Ishikawa (cell line): ENCODE data around the gene SPINT2.

Experiments
- CEBPB ChIP-seq: IDR thresholded peaks from 2 replicates; pipeline ENCODE4 v1.6.1; 2012
- CREB1 ChIP-seq: IDR thresholded peaks from 2 replicates; pipeline ENCODE4 v1.6.1; 2012; ENCODE audit warnings: low read depth
- EGR1 ChIP-seq: IDR thresholded peaks from 2 replicates; pipeline ENCODE4 v1.6.1; 2012
- EP300 ChIP-seq: IDR thresholded peaks from 2 replicates; pipeline ENCODE4 v1.6.1; 2012; ENCODE audit warnings: borderline replicate concordance
- FOXM1 ChIP-seq: IDR thresholded peaks from 2 replicates; pipeline ENCODE4 v1.6.1; 2012; ENCODE audit warnings: low read depth, borderline replicate concordance
- NFIC ChIP-seq: IDR thresholded peaks from 2 replicates; pipeline ENCODE4 v1.6.1; 2012
- RAD21 ChIP-seq: IDR thresholded peaks from 2 replicates; pipeline ENCODE4 v1.6.1; 2012; ENCODE audit warnings: low read depth
- TAF1 ChIP-seq: IDR thresholded peaks from 2 replicates; pipeline ENCODE4 v1.6.1; 2012; ENCODE audit warnings: low read depth, mild to moderate bottlenecking
- TCF12 ChIP-seq: IDR thresholded peaks from 2 replicates; pipeline ENCODE4 v1.6.1; 2012; ENCODE audit warnings: low read depth
- TEAD4 ChIP-seq: IDR thresholded peaks from 2 replicates; pipeline ENCODE4 v1.6.1; 2012
- YY1 ChIP-seq: IDR thresholded peaks from 2 replicates; pipeline ENCODE4 v1.6.1; 2012; ENCODE audit warnings: low read depth
- ZBTB7A ChIP-seq: IDR thresholded peaks from 2 replicates; pipeline ENCODE4 v1.6.1; 2012; ENCODE audit warnings: low read depth
- TF ChIP-seq, protein P1 (sequence below): IDR thresholded peaks from 2 replicates; pipeline ENCODE4 v1.6.1; 2012
- TF ChIP-seq, protein P2 (sequence below): IDR thresholded peaks from 2 replicates; pipeline ENCODE4 v1.6.1; 2012; ENCODE audit warnings: low read depth, mild to moderate bottlenecking
- TF ChIP-seq, protein P3 (sequence below): IDR thresholded peaks from 2 replicates; pipeline ENCODE4 v1.6.1; 2012

The SPINT2 gene

DNA sequence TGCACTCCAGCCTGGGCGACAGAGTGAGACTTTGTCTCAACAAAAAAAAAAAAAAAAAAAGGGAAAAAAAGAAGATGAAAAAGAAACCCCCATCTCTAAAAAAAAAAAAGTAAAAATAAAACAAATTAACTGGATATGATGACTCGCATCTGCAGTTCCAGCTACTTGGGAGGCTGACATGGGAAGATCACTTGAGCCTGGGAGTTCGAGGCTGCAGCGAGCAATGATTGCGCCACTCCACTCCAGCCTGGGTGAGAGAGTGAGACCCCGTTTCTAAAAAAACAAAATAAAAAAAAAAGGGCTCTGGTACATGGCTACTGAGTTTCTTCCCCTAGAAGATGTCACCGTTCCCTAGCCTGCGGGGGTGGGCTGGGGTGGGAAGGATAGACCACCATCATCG lies 68.9 kb downstream of the SPINT2 start:
- TF ChIP-seq CREB1: no peak
- TF ChIP-seq, protein P1, sequence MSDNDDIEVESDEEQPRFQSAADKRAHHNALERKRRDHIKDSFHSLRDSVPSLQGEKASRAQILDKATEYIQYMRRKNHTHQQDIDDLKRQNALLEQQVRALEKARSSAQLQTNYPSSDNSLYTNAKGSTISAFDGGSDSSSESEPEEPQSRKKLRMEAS: no peak
- TF ChIP-seq TAF1: no peak
- no peak for TF ChIP-seq TEAD4
- TF ChIP-seq EP300: no peak
- no peak for TF ChIP-seq NFIC
- no peak for TF ChIP-seq RAD21
- TF ChIP-seq, protein P2, sequence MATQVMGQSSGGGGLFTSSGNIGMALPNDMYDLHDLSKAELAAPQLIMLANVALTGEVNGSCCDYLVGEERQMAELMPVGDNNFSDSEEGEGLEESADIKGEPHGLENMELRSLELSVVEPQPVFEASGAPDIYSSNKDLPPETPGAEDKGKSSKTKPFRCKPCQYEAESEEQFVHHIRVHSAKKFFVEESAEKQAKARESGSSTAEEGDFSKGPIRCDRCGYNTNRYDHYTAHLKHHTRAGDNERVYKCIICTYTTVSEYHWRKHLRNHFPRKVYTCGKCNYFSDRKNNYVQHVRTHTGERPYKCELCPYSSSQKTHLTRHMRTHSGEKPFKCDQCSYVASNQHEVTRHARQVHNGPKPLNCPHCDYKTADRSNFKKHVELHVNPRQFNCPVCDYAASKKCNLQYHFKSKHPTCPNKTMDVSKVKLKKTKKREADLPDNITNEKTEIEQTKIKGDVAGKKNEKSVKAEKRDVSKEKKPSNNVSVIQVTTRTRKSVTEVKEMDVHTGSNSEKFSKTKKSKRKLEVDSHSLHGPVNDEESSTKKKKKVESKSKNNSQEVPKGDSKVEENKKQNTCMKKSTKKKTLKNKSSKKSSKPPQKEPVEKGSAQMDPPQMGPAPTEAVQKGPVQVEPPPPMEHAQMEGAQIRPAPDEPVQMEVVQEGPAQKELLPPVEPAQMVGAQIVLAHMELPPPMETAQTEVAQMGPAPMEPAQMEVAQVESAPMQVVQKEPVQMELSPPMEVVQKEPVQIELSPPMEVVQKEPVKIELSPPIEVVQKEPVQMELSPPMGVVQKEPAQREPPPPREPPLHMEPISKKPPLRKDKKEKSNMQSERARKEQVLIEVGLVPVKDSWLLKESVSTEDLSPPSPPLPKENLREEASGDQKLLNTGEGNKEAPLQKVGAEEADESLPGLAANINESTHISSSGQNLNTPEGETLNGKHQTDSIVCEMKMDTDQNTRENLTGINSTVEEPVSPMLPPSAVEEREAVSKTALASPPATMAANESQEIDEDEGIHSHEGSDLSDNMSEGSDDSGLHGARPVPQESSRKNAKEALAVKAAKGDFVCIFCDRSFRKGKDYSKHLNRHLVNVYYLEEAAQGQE: no peak
- TF ChIP-seq CEBPB: no peak
- TF ChIP-seq YY1: no peak
- no peak for TF ChIP-seq TCF12
- TF ChIP-seq ZBTB7A: no peak

DNA sequence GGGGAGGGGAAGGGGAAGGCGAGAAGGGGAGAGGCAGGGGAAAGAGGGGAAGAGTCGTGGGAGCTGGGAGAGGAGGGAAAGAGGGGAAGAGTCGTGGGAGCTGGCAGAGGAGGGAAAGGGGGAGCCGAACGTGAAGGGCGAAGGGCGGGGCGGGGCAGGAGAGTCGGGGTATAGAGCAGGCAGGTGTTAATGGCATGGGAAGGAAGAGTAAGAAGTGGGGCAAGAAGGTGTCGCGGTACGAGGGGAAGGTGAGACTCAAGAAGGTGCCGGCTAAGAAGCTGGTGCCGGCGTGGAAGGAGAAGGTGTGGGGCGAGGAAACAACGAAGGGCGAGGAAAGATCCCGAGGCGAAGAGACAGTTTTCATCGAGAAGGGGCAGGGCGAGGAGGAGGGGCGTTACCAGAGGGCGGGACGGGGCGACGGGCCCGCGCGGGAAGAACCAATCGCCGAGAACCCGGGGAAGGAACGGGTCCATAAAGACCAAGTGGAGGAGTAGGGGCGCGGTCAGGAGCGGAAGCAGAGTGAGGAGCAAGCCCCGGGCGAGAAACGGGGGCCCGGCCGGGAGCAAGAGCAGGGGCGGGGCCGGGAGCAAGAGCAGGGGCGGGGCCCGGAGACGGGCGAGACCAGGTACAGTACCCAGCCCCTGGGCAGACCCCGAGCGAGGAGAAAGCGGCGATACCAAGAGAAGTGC lies 71.7 kb downstream of the SPINT2 start:
- TF ChIP-seq ZBTB7A (peak; percentile 53; the same call in 1 of the 2 replicates), NFIC (no peak), YY1 (peak; percentile 82), TCF12 (no peak; the same call in 1 of the 2 replicates), CREB1 (0 out of 2 replicates have a peak, but pooled peaks have one; percentile 21), FOXM1 (no peak)
- TF ChIP-seq, protein P1: 0 out of 2 replicates have a peak, but pooled peaks have one; percentile 2
- TF ChIP-seq, protein P3, sequence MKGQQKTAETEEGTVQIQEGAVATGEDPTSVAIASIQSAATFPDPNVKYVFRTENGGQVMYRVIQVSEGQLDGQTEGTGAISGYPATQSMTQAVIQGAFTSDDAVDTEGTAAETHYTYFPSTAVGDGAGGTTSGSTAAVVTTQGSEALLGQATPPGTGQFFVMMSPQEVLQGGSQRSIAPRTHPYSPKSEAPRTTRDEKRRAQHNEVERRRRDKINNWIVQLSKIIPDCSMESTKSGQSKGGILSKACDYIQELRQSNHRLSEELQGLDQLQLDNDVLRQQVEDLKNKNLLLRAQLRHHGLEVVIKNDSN: no peak
- TF ChIP-seq, protein P2: no peak

DNA sequence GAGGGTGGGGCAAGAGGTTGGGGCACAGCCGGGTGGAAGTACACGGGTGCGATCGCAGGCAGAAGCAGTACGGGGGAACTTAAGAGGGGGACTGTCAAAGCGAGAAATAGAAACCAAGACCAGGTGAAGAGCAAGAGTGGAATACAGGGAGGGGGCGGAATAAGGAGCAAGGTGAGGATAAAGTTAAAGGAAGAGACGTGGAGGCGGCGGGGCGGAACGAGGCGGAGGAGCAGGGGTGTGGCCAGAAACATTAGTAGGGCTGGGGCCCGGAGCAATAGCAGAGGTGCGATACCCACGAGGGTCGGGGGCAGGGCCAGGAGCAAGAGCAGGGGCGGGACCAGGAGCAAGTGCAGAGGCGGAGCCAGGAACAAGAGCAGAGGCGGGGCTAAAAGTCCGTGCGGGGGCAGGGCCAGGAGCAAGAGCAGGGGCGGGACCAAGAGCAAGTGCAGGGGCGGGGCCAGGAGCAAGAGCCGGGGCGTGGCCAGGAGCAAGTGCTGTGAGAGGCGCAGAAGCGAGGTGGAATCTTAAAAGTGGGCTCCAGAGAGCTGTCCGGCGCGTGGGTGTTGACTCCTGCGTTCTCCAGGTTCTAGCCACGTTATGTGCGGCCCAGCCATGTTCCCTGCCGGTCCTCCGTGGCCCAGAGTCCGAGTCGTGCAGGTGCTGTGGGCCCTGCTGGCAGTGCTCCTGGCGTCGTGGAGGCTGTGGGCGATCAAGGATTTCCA lies 72.4 kb downstream of the SPINT2 start:
- peak; percentile 35; the same call in 1 of the 2 replicates for TF ChIP-seq TAF1
- TF ChIP-seq TCF12: no peak
- TF ChIP-seq YY1: no peak; the same call in 1 of the 2 replicates
- TF ChIP-seq EGR1: peak; percentile 74; the same call in 1 of the 2 replicates
- TF ChIP-seq, protein P1: peak; percentile 76
- TF ChIP-seq ZBTB7A: no peak
- no peak for TF ChIP-seq EP300
- TF ChIP-seq, protein P2: no peak
- TF ChIP-seq TEAD4: peak; percentile 79; the same call in 1 of the 2 replicates

DNA sequence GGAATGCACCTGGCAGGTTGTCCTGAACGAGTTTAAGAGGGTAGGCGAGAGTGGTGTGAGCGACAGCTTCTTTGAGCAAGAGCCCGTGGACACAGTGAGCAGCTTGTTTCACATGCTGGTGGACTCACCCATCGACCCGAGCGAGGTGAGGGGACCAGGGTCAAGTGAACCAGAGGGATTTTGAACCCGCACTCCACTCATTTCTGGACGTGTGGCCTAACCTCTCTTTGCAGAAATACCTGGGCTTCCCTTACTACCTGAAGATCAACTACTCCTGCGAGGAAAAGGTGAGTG lies 72.9 kb downstream of the SPINT2 start:
- TF ChIP-seq TAF1 (0 out of 2 replicates have a peak, but pooled peaks have one; percentile 12), NFIC (no peak)

DNA sequence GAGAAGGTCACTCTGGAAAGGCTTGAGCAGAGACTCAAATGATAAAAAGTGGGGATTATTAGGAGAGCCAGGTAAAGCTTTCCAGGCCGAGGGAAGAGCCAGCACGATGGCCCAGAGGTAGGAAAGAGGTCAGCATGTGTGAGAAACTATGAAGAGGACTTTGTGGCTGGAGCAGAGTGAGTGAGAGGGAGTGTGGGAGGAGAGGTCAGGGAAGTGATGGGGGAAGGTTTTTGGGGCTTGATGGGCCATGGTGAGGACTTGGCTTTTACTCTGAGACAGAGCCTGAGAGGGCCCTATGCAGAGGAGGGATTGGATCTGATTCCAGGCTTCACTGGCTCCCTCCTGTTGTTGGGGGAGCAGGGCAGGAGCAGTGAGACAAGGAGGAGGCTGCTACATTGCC lies 76.6 kb downstream of the SPINT2 start:
- no peak for TF ChIP-seq TCF12
- no peak for TF ChIP-seq RAD21
- TF ChIP-seq, protein P2: no peak
- TF ChIP-seq, protein P1: no peak
- TF ChIP-seq CREB1: no peak
- TF ChIP-seq ZBTB7A: no peak
- TF ChIP-seq, protein P3: no peak
- TF ChIP-seq NFIC: no peak
- TF ChIP-seq YY1: no peak
- no peak for TF ChIP-seq FOXM1
- TF ChIP-seq EGR1: no peak
- no peak for TF ChIP-seq CEBPB
- TF ChIP-seq EP300: no peak
- TF ChIP-seq TAF1: no peak
- no peak for TF ChIP-seq TEAD4
